B cell (primary cell): ENCODE results near the gene ATP8B1.

Experiments used
- CTCF ChIP-seq: fragments of 200-600 bp; IDR thresholded peaks from one replicate; pipeline ENCODE4 v1.8.0; 2022; ENCODE audit warnings: antibody characterized with exemption, mild to moderate bottlenecking
- EZH2 ChIP-seq: IDR thresholded peaks from 2 replicates; pipeline ENCODE4 v1.6.1; 2012; ENCODE audit warnings: borderline replicate concordance, low read depth, mild to moderate bottlenecking, moderate library complexity, low read length; ENCODE audit not compliant: insufficient read depth, poor library complexity, severe bottlenecking

GRCh38 chr18:57696271-57696670 lies 106.8 kb downstream of the ATP8B1 start:
- TF ChIP-seq CTCF (no peak), EZH2 (no peak)
